Skeletal muscle satellite cell (primary cell): ENCODE measurements around the gene ASAP3.

Experiments used
- H3K27me3 ChIP-seq: 2 replicates; pipeline ENCODE4 v1.7.0; 2013; ENCODE audit warnings: low read length; ENCODE audit not compliant: control insufficient read depth, insufficient read depth
- H3K36me3 ChIP-seq: 2 replicates; pipeline ENCODE4 v1.7.0; 2013; ENCODE audit warnings: mild to moderate bottlenecking, control low read depth, low read length; ENCODE audit not compliant: insufficient read depth
- H3K4me1 ChIP-seq: 2 replicates; pipeline ENCODE4 v1.7.0; 2013; ENCODE audit warnings: low read length; ENCODE audit not compliant: control insufficient read depth, insufficient read depth
- H3K4me2 ChIP-seq: 2 replicates; pipeline ENCODE4 v1.7.0; 2013; ENCODE audit warnings: mild to moderate bottlenecking, low read length
- H3K4me3 ChIP-seq: 2 replicates; pipeline ENCODE4 v1.7.0; 2013; ENCODE audit warnings: low read length
- H3K9ac ChIP-seq: 2 replicates; pipeline ENCODE4 v1.7.0; 2013; ENCODE audit warnings: mild to moderate bottlenecking, low read depth, low read length, moderate library complexity
- H3K9me3 ChIP-seq: replicated peaks from 2 replicates; pipeline ENCODE4 v1.7.0; 2013; ENCODE audit warnings: mild to moderate bottlenecking, control low read depth, low read length

The ASAP3 gene

GRCh38 chr1:23459338-23459757, 24.6 kb downstream of the ASAP3 start:
- no peak overlapping the region for H3K4me3 ChIP-seq
- H3K36me3 ChIP-seq, result no peaks in the 10 kb centered on the region

GRCh38 chr1:23456226-23456625, 27.8 kb downstream of the ASAP3 start:
- H3K4me3 ChIP-seq, result no peak overlapping the region
- no peaks in the 10 kb centered on the region for H3K9me3 ChIP-seq
- H3K4me1 ChIP-seq, result peaks cover 5% of the 10 kb centered on the region
- no peaks in the 10 kb centered on the region for H3K27me3 ChIP-seq
- H3K4me2 ChIP-seq, result no peak overlapping the region
- no peaks in the 10 kb centered on the region for H3K36me3 ChIP-seq
- H3K9ac ChIP-seq, result no peak overlapping the region

More at GRCh38 chr1:23459338-23459757, 24.6 kb downstream of the ASAP3 start:
- Histone ChIP-seq H3K4me2 (no peak overlapping the region), H3K9me3 (no peaks in the 10 kb centered on the region), H3K4me1 (no peaks in the 10 kb centered on the region), H3K27me3 (peaks cover 4% of the 10 kb centered on the region), H3K9ac (no peak overlapping the region)

GRCh38 chr1:23453455-23454000, 30.5 kb downstream of the ASAP3 start:
- no peaks in the 10 kb centered on the region for H3K36me3 ChIP-seq
- H3K27me3 ChIP-seq, result no peaks in the 10 kb centered on the region
- no peak overlapping the region for H3K9ac ChIP-seq
- peaks cover 5% of the 10 kb centered on the region for H3K4me1 ChIP-seq
- no peak overlapping the region for H3K4me3 ChIP-seq
- no peak overlapping the region for H3K4me2 ChIP-seq
- no peaks in the 10 kb centered on the region for H3K9me3 ChIP-seq

- no peaks in the 10 kb centered on the region for H3K27me3 ChIP-seq
- no peak overlapping the region for H3K4me3 ChIP-seq
- H3K4me2 ChIP-seq, result no peak overlapping the region
- no peaks in the 10 kb centered on the region for H3K9me3 ChIP-seq
- H3K4me1 ChIP-seq, result peaks cover 5% of the 10 kb centered on the region
- H3K9ac ChIP-seq, result no peak overlapping the region
- H3K36me3 ChIP-seq, result no peaks in the 10 kb centered on the region
These were observed 32.0 kb downstream of the ASAP3 start for GRCh38 chr1:23452011-23452411.

- no peaks in the 10 kb centered on the region for H3K9me3 ChIP-seq
- no peak overlapping the region for H3K9ac ChIP-seq
- H3K4me3 ChIP-seq, result no peak overlapping the region
- no peaks in the 10 kb centered on the region for H3K27me3 ChIP-seq
- no peaks in the 10 kb centered on the region for H3K36me3 ChIP-seq
- H3K4me2 ChIP-seq, result no peak overlapping the region
- peaks cover 5% of the 10 kb centered on the region for H3K4me1 ChIP-seq
These were observed 32.5 kb downstream of the ASAP3 start for GRCh38 chr1:23451441-23451840.

- Histone ChIP-seq H3K4me3 (no peak overlapping the region), H3K9ac (no peak overlapping the region), H3K4me1 (peaks cover 5% of the 10 kb centered on the region), H3K4me2 (no peak overlapping the region), H3K27me3 (no peaks in the 10 kb centered on the region), H3K36me3 (no peaks in the 10 kb centered on the region), H3K9me3 (no peaks in the 10 kb centered on the region)
These were observed 33.1 kb downstream of the ASAP3 start for GRCh38 chr1:23450894-23451293.

- Histone ChIP-seq H3K4me1 (peaks cover 5% of the 10 kb centered on the region), H3K36me3 (no peaks in the 10 kb centered on the region), H3K4me3 (no peak overlapping the region), H3K9ac (no peak overlapping the region), H3K9me3 (no peaks in the 10 kb centered on the region), H3K4me2 (no peak overlapping the region), H3K27me3 (no peaks in the 10 kb centered on the region)
These were observed 34.0 kb downstream of the ASAP3 start for GRCh38 chr1:23449958-23450357.

GRCh38 chr1:23449306-23449705, 34.7 kb downstream of the ASAP3 start:
- Histone ChIP-seq H3K4me2 (no peak overlapping the region), H3K4me1 (peaks cover 7% of the 10 kb centered on the region), H3K36me3 (no peaks in the 10 kb centered on the region), H3K9me3 (no peaks in the 10 kb centered on the region), H3K4me3 (no peak overlapping the region), H3K27me3 (no peaks in the 10 kb centered on the region), H3K9ac (no peak overlapping the region)

GRCh38 chr1:23448846-23449245, 35.1 kb downstream of the ASAP3 start:
- no peaks in the 10 kb centered on the region for H3K27me3 ChIP-seq
- H3K4me3 ChIP-seq, result no peak overlapping the region
- H3K9ac ChIP-seq, result no peak overlapping the region
- no peaks in the 10 kb centered on the region for H3K9me3 ChIP-seq
- peaks cover 8% of the 10 kb centered on the region for H3K4me1 ChIP-seq
- H3K36me3 ChIP-seq, result no peaks in the 10 kb centered on the region
- no peak overlapping the region for H3K4me2 ChIP-seq

- no peaks in the 10 kb centered on the region for H3K9me3 ChIP-seq
- no peaks in the 10 kb centered on the region for H3K27me3 ChIP-seq
- no peak overlapping the region for H3K4me3 ChIP-seq
- H3K36me3 ChIP-seq, result no peaks in the 10 kb centered on the region
- H3K4me1 ChIP-seq, result peaks cover 3% of the 10 kb centered on the region
- H3K9ac ChIP-seq, result no peak overlapping the region
- no peak overlapping the region for H3K4me2 ChIP-seq
These were observed 37.2 kb downstream of the ASAP3 start for GRCh38 chr1:23446661-23447310.

- H3K4me2 ChIP-seq, result no peak overlapping the region
- H3K4me1 ChIP-seq, result peaks cover 3% of the 10 kb centered on the region
These were observed 39.2 kb downstream of the ASAP3 start for GRCh38 chr1:23444596-23445390.

More at GRCh38 chr1:23444596-23445390, 39.2 kb downstream of the ASAP3 start:
- Histone ChIP-seq H3K27me3 (no peaks in the 10 kb centered on the region), H3K9ac (no peak overlapping the region), H3K9me3 (no peaks in the 10 kb centered on the region), H3K4me3 (no peak overlapping the region), H3K36me3 (no peaks in the 10 kb centered on the region)
